ENCODE data around the gene ADCK1. TPM values are rescaled to one million over a fixed set of nuclear protein-coding genes. Genes with fewer than 3 reads are reported as not detected.

The ADCK1 gene
- total and polyA plus RNA-seq, 2 of the 13 experiments (the other 11 are each of a cell fraction or from before 2014, with no cell fraction given), result 3.9 to 6.3 TPM

DNA sequence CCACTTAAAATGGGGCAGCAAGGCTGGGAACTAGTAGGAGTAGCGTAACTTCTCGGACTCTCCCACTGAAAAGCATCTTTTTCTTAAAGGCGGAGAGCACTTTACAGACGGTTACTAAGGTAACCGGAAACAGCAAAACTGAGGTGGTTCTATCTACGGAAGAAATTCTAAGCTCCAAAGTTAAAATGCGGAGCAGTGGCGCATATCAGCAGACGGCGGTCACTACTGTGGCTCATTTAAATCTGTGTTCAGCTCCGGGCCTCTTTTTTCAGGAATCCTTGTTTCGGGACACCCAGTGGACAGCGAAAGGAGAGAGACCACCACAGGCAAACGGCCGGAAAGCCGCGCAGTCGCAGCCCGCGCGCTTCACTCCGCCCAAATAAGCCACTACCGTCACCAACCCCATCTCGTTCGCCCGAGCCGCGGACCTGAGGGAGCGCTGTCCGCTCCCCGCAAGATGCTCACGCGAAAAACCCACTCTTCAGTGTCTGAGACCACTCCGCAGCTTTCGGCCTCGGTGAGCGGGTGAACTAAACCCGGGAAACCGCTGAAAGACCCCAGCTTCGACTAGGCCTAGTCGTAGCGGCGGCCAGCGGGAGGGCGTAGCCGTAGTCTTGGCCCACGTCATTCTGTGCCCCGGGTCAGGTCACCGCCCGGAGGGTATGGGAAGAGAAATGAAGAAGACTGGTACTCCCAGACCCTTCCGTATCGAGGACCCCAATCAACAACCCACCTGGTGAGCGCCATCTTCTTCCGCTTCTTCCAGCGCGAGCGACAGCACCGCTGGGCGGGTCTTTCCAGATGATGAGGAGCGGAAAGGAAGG, 39.3 kb upstream of the ADCK1 start, which contains the start of gene SNW1 (continued):
- TF ChIP-seq, protein P1, sequence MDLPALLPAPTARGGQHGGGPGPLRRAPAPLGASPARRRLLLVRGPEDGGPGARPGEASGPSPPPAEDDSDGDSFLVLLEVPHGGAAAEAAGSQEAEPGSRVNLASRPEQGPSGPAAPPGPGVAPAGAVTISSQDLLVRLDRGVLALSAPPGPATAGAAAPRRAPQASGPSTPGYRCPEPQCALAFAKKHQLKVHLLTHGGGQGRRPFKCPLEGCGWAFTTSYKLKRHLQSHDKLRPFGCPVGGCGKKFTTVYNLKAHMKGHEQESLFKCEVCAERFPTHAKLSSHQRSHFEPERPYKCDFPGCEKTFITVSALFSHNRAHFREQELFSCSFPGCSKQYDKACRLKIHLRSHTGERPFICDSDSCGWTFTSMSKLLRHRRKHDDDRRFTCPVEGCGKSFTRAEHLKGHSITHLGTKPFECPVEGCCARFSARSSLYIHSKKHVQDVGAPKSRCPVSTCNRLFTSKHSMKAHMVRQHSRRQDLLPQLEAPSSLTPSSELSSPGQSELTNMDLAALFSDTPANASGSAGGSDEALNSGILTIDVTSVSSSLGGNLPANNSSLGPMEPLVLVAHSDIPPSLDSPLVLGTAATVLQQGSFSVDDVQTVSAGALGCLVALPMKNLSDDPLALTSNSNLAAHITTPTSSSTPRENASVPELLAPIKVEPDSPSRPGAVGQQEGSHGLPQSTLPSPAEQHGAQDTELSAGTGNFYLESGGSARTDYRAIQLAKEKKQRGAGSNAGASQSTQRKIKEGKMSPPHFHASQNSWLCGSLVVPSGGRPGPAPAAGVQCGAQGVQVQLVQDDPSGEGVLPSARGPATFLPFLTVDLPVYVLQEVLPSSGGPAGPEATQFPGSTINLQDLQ (CRISPR knock-in tag; IDR thresholded peaks at IDR 0.05), result no peak
- peak; percentile 76 for TF ChIP-seq PHF20 (CRISPR knock-in tag; IDR thresholded peaks at IDR 0.05)
- TF ChIP-seq DNMT3B (CRISPR knock-in tag; conservative IDR thresholded peaks at IDR 0.05), result no peak
- TF ChIP-seq RAD21 (CRISPR knock-in tag; IDR thresholded peaks at IDR 0.05), result no peak
- no peak for TF ChIP-seq FOXA1 (IDR thresholded peaks at IDR 0.05)
- peak; percentile 13; the same call in 1 of the 2 replicates for TF ChIP-seq FOXA1 (CRISPR knock-in tag; IDR thresholded peaks at IDR 0.05)
- 0 out of 2 replicates have a peak, but pooled peaks have one; percentile 20 for TF ChIP-seq ZNF816 (CRISPR knock-in tag; IDR thresholded peaks at IDR 0.05; ENCODE audit: borderline replicate concordance)
- no peak for TF ChIP-seq ZNF577 (CRISPR knock-in tag; IDR thresholded peaks at IDR 0.05; ENCODE audit: borderline replicate concordance, low read depth)
- TF ChIP-seq NFIB (CRISPR knock-in tag; IDR thresholded peaks at IDR 0.05; ENCODE audit: borderline replicate concordance), result no peak
- TF ChIP-seq ZBTB7A (CRISPR knock-in tag; IDR thresholded peaks at IDR 0.05), result peak; percentile 43
- peak; percentile 34; the same call in 1 of the 2 replicates for TF ChIP-seq FOSL2 (CRISPR knock-in tag; IDR thresholded peaks at IDR 0.05)
- peak; percentile 78; the same call in 1 of the 2 replicates for TF ChIP-seq ZNF839 (CRISPR knock-in tag; IDR thresholded peaks at IDR 0.05; ENCODE audit: borderline replicate concordance)
- no peak for TF ChIP-seq ZNF569 (CRISPR knock-in tag; IDR thresholded peaks at IDR 0.05; ENCODE audit: borderline replicate concordance)
- peak; percentile 23; the same call in 1 of the 2 replicates for TF ChIP-seq SOX5 (CRISPR knock-in tag; IDR thresholded peaks at IDR 0.05; ENCODE audit: borderline replicate concordance)
- no peak for TF ChIP-seq PLRG1 (conservative IDR thresholded peaks at IDR 0.05)
- no peak for TF ChIP-seq ZNF780A (CRISPR knock-in tag; IDR thresholded peaks at IDR 0.05)
- TF ChIP-seq, protein P2, sequence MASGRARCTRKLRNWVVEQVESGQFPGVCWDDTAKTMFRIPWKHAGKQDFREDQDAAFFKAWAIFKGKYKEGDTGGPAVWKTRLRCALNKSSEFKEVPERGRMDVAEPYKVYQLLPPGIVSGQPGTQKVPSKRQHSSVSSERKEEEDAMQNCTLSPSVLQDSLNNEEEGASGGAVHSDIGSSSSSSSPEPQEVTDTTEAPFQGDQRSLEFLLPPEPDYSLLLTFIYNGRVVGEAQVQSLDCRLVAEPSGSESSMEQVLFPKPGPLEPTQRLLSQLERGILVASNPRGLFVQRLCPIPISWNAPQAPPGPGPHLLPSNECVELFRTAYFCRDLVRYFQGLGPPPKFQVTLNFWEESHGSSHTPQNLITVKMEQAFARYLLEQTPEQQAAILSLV (CRISPR knock-in tag; IDR thresholded peaks at IDR 0.05; ENCODE audit: borderline replicate concordance), result peak; percentile 54; the same call in 1 of the 2 replicates
- no peak for TF ChIP-seq KAT2B (IDR thresholded peaks at IDR 0.05; ENCODE audit: borderline replicate concordance, low read depth, low read length)
- TF ChIP-seq, protein P3, sequence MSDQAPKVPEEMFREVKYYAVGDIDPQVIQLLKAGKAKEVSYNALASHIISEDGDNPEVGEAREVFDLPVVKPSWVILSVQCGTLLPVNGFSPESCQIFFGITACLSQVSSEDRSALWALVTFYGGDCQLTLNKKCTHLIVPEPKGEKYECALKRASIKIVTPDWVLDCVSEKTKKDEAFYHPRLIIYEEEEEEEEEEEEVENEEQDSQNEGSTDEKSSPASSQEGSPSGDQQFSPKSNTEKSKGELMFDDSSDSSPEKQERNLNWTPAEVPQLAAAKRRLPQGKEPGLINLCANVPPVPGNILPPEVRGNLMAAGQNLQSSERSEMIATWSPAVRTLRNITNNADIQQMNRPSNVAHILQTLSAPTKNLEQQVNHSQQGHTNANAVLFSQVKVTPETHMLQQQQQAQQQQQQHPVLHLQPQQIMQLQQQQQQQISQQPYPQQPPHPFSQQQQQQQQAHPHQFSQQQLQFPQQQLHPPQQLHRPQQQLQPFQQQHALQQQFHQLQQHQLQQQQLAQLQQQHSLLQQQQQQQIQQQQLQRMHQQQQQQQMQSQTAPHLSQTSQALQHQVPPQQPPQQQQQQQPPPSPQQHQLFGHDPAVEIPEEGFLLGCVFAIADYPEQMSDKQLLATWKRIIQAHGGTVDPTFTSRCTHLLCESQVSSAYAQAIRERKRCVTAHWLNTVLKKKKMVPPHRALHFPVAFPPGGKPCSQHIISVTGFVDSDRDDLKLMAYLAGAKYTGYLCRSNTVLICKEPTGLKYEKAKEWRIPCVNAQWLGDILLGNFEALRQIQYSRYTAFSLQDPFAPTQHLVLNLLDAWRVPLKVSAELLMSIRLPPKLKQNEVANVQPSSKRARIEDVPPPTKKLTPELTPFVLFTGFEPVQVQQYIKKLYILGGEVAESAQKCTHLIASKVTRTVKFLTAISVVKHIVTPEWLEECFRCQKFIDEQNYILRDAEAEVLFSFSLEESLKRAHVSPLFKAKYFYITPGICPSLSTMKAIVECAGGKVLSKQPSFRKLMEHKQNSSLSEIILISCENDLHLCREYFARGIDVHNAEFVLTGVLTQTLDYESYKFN (CRISPR knock-in tag; conservative IDR thresholded peaks at IDR 0.05), result no peak
- TF ChIP-seq ZNF274 (CRISPR knock-in tag; IDR thresholded peaks at IDR 0.05), result peak; percentile 79; the same call in 1 of the 2 replicates
- TF ChIP-seq, protein P4, sequence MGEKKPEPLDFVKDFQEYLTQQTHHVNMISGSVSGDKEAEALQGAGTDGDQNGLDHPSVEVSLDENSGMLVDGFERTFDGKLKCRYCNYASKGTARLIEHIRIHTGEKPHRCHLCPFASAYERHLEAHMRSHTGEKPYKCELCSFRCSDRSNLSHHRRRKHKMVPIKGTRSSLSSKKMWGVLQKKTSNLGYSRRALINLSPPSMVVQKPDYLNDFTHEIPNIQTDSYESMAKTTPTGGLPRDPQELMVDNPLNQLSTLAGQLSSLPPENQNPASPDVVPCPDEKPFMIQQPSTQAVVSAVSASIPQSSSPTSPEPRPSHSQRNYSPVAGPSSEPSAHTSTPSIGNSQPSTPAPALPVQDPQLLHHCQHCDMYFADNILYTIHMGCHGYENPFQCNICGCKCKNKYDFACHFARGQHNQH (CRISPR knock-in tag; IDR thresholded peaks at IDR 0.05), result peak; percentile 37; the same call in 1 of the 2 replicates
- no peak for TF ChIP-seq ZNF766 (CRISPR knock-in tag; IDR thresholded peaks at IDR 0.05; ENCODE audit: borderline replicate concordance)

Measured in HepG2 (cell line).